HFFc6 (cell line): ENCODE measurements around the gene PLXDC2. TPM values are rescaled to one million over a fixed set of nuclear protein-coding genes. Genes with fewer than 3 reads are reported as not detected.

ENCODE experiments used
- DNase-seq: peaks from one replicate; pipeline ENCODE4 v3.0.0-alpha.2; 2018
- H3K27ac Mint-ChIP-seq: 2 replicates; pipeline ENCODE4 v1.8.0; 2020; ENCODE audit warnings: mild to moderate bottlenecking, mixed read lengths
- H3K27me3 Mint-ChIP-seq: 2 replicates; pipeline ENCODE4 v1.8.0; 2021; ENCODE audit warnings: mild to moderate bottlenecking, moderate library complexity, mixed read lengths; ENCODE audit not compliant: insufficient read depth
- H3K36me3 Mint-ChIP-seq: 2 replicates; pipeline ENCODE4 v1.8.0; 2021; ENCODE audit warnings: low read depth, mixed read lengths
- H3K4me1 Mint-ChIP-seq: 2 replicates; pipeline ENCODE4 v1.8.0; 2020; ENCODE audit warnings: low read depth, mixed read lengths
- H3K4me3 Mint-ChIP-seq: 2 replicates; pipeline ENCODE4 v1.8.0; 2020; ENCODE audit warnings: mild to moderate bottlenecking, moderate library complexity, mixed read lengths
- H3K9me3 Mint-ChIP-seq: 2 replicates; pipeline ENCODE4 v1.8.0; 2020; ENCODE audit warnings: mild to moderate bottlenecking, mixed read lengths
- total RNA-seq, 6 experiments: library from RNA; stranded (reverse); fragmentation: NEBNext Ultra II Directional; extraction: Animal tissue kit (Norgen Biotek cat#: 25700); gene quantifications; 2 replicates in 1 of 6; 3 replicates in 5 of 6; pipeline ENCODE4 v1.2.3, GENCODE V29; 2021
- TF ChIP-seq, protein P1 (sequence below): fragments of 200-600 bp; sonication (generic); IDR thresholded peaks from 2 replicates; pipeline ENCODE4 v1.5.0; 2021; ENCODE audit warnings: antibody characterized with exemption, mild to moderate bottlenecking

PLXDC2 gene
- total RNA-seq, 6 experiments from 2014 or later, result 0.17 to 2.3 (median 0.36) TPM

DNA sequence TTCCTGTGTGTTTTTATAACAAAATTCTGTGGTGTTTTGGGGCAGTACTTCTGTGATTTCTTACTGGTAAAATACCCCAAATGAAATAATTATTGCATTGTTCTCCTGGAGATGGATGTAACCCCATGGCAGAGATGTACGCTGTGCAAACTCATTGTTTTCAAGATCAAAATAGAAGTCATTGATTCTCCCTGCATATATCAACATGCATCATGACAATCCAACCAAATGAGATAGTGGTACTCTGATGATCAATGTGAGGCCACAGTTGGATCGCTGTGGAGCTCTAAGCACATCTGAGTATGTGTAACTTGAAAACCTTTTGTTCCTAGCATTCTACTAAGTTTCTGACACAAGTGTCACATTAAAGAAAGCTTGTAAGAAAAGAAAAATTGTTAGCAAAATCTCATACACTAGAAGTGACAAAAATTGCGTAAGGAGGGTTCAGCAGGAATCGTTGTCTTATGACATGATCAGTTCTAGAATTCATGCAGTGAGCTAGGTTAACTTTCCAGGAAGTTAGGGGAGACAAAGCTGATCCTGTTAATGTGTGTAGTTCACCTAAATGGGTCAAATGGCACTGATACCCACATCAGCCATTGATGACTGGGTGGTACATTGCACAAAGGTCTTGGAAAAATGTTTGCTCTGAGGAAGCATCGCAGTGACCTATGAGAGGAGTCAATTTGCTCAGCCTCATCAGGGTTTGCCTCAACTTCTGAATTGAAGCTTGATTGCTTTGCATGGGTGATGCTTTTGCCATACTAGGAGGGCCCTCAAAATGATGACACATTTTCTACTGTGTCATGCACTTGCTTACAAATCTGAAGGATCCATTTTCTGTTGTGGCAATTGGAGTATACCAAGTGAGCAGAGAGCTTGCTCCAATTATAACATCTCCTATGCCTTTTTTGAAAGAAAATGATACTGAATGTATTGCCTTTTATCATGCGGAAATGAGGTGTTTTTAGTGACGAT is 145.1 kb downstream of the PLXDC2 start:
- Mint-ChIP-seq H3K4me3 (no peak overlapping the region), H3K4me1 (no peaks in the 10 kb centered on the region), H3K9me3 (peaks cover 44% of the 10 kb centered on the region), H3K36me3 (peaks cover 4% of the 10 kb centered on the region; the same call in 1 of the 2 replicates), H3K27me3 (no peaks in the 10 kb centered on the region; the same call in 1 of the 2 replicates), H3K27ac (no peak overlapping the region)
- TF ChIP-seq, protein P1, sequence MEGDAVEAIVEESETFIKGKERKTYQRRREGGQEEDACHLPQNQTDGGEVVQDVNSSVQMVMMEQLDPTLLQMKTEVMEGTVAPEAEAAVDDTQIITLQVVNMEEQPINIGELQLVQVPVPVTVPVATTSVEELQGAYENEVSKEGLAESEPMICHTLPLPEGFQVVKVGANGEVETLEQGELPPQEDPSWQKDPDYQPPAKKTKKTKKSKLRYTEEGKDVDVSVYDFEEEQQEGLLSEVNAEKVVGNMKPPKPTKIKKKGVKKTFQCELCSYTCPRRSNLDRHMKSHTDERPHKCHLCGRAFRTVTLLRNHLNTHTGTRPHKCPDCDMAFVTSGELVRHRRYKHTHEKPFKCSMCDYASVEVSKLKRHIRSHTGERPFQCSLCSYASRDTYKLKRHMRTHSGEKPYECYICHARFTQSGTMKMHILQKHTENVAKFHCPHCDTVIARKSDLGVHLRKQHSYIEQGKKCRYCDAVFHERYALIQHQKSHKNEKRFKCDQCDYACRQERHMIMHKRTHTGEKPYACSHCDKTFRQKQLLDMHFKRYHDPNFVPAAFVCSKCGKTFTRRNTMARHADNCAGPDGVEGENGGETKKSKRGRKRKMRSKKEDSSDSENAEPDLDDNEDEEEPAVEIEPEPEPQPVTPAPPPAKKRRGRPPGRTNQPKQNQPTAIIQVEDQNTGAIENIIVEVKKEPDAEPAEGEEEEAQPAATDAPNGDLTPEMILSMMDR, result no peak
- no peak for DNase-seq

DNA sequence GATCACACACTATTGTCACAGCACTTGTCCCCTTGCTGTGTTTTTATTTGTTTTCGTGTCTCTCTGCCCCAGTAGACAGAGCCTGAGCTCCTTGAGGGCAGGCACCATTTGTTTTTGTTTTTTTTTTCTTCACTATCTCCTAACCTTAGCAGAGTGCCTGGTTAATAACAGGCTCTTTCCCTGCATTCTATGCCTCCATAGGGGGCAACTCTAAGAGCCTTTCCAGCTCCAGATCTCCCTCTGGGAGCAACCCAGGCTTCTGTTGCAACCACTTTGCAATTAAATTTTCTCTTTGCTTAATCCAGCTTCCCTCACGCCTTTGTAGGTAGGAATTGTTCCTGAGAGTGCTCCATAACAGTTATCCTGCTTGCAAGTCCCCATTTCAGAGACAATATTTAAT is 148.4 kb downstream of the PLXDC2 start:
- H3K9me3 Mint-ChIP-seq, result peaks cover 53% of the 10 kb centered on the region
- H3K27ac Mint-ChIP-seq, result no peak overlapping the region
- peaks cover 4% of the 10 kb centered on the region; the same call in 1 of the 2 replicates for H3K36me3 Mint-ChIP-seq
- no peak for DNase-seq
- no peaks in the 10 kb centered on the region; the same call in 1 of the 2 replicates for H3K27me3 Mint-ChIP-seq
- TF ChIP-seq, protein P1, result no peak
- H3K4me3 Mint-ChIP-seq, result no peak overlapping the region
- H3K4me1 Mint-ChIP-seq, result no peaks in the 10 kb centered on the region

DNA sequence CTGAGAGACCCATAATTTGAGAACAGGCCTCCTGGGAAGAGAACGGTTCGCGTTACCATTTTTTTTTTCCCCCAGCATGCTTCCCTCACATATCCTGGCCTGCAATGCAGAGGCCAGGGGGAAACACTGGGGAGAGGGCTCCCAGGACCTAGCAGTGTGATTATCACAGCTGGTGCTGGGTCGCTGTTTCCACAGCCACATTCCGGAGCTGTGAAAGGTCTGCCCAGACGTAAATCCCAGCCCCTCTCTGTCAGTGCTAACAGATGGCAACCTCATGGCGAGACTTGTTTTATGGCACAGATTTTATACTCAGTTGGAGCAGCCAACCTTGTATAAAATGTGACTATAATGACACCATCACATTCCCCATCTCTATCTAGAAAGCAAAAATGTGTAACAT is 150.5 kb downstream of the PLXDC2 start:
- no peak for DNase-seq
- H3K4me3 Mint-ChIP-seq, result no peak overlapping the region
- H3K27ac Mint-ChIP-seq, result no peak overlapping the region

DNA sequence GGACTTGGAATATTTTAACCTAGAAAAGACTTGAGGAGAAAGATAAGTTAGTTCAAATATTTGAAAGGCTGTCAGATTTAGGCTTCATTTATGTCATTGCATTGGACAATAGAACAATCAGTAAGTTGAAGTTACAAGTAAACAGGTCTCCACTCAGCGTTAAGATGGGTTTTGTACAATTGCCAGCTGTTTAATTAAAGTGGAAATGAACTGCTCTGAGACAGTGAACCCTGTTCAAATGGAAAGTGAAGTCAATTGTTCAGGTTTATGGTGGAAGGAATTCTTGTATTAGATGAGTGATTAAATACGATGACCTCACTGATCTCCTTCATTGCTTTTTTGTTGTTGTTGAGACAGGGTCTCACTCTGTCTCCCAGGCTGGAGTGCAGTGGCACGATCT is 151.7 kb downstream of the PLXDC2 start:
- Mint-ChIP-seq H3K27ac (no peak overlapping the region), H3K9me3 (peaks cover 40% of the 10 kb centered on the region), H3K36me3 (no peaks in the 10 kb centered on the region), H3K4me3 (no peak overlapping the region), H3K27me3 (no peaks in the 10 kb centered on the region; the same call in 1 of the 2 replicates), H3K4me1 (no peaks in the 10 kb centered on the region)
- no peak for DNase-seq
- TF ChIP-seq, protein P1, result no peak

More for the DNA sequence above, 150.5 kb downstream of the PLXDC2 start:
- TF ChIP-seq, protein P1, result no peak
- H3K27me3 Mint-ChIP-seq, result no peaks in the 10 kb centered on the region; the same call in 1 of the 2 replicates
- peaks cover 45% of the 10 kb centered on the region for H3K9me3 Mint-ChIP-seq
- H3K4me1 Mint-ChIP-seq, result no peaks in the 10 kb centered on the region
- no peaks in the 10 kb centered on the region for H3K36me3 Mint-ChIP-seq

DNA sequence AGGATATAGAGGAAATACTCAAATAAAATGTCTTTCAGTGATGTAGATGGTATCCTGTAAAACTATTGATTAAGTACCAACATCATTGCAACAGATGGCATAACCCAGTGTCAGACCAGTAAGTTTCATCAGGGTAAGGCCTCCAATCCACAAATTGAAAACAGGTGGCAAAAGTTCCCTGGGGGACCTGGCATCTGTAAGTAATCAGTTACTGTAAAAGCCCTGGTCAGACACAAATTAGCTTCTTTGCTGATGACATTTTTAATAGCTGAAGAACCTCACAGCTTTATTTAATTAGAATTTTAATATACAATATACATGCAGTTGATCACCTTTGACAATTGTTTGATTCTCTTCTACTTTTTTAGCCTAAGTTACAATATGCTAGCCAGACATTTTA is 152.5 kb downstream of the PLXDC2 start:
- Mint-ChIP-seq H3K9me3 (peaks cover 32% of the 10 kb centered on the region), H3K27ac (no peak overlapping the region), H3K36me3 (no peaks in the 10 kb centered on the region), H3K27me3 (no peaks in the 10 kb centered on the region; the same call in 1 of the 2 replicates), H3K4me3 (no peak overlapping the region), H3K4me1 (no peaks in the 10 kb centered on the region)
- no peak for DNase-seq
- TF ChIP-seq, protein P1, result no peak
